Measurements from ENCODE around the gene DNPH1.

DNA sequence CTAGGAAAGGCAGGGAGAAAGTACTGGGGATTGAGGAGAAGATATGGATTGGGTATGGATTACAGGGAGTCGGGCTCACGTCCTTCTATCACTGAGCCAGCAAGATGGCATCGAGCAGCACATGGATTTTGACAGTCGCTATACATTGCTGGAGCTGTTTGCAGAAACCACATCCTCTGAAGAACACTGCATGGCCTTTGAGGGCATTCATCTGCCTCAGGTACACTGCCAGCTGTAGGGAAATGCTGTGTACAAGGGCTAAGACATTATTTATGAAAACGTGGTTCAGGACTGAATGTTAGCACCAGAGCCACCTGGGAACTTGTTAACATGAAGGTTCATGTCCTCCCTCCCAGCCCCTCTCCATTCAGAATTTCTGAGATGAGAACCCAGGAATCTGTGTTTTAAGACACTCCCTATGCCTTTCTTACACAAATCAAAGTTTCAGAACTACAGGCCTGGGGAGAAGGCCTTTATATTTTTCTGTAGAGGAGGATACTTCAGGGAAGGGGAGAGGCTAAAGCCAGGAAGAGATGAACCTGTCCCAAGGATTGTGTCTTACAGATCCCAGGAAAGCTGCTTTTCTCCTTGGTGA lies 43.8 kb downstream of the DNPH1 start:
- TF ChIP-seq, protein P1, sequence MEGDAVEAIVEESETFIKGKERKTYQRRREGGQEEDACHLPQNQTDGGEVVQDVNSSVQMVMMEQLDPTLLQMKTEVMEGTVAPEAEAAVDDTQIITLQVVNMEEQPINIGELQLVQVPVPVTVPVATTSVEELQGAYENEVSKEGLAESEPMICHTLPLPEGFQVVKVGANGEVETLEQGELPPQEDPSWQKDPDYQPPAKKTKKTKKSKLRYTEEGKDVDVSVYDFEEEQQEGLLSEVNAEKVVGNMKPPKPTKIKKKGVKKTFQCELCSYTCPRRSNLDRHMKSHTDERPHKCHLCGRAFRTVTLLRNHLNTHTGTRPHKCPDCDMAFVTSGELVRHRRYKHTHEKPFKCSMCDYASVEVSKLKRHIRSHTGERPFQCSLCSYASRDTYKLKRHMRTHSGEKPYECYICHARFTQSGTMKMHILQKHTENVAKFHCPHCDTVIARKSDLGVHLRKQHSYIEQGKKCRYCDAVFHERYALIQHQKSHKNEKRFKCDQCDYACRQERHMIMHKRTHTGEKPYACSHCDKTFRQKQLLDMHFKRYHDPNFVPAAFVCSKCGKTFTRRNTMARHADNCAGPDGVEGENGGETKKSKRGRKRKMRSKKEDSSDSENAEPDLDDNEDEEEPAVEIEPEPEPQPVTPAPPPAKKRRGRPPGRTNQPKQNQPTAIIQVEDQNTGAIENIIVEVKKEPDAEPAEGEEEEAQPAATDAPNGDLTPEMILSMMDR (IDR thresholded peaks at IDR 0.05): no peak
- TF ChIP-seq POLR2A (IDR thresholded peaks at IDR 0.05): no peak
